RWPE2 (cell line): ENCODE results near the gene KIRREL3.

ENCODE experiments used
- ATAC-seq: fragments of 200-7000 bp; cut with Tn5 transposase; 3 replicates; pipeline ENCODE4 v1.9.1; 2021; ENCODE audit warnings: low read depth
- DNase-seq: peaks from one replicate; pipeline ENCODE4 v3.0.0-alpha.2; 2020; ENCODE audit warnings: low spot score
- H3K27ac ChIP-seq: fragments of 450-650 bp; 2 replicates; pipeline ENCODE4 v1.5.1; 2017; ENCODE audit warnings: mild to moderate bottlenecking; ENCODE audit not compliant: poor library complexity, severe bottlenecking
- H3K27me3 ChIP-seq: fragments of 250-450 bp; sonication (Bioruptor Pico); 2 replicates; pipeline ENCODE4 v1.5.1; 2021; ENCODE audit warnings: mild to moderate bottlenecking, moderate library complexity; ENCODE audit not compliant: insufficient read depth, poor library complexity, severe bottlenecking
- H3K36me3 ChIP-seq: fragments of 250-450 bp; sonication (Bioruptor Pico); 2 replicates; pipeline ENCODE4 v1.5.1; 2020; ENCODE audit warnings: low read depth, mild to moderate bottlenecking, moderate library complexity
- H3K4me1 ChIP-seq: fragments of 250-450 bp; sonication (Bioruptor Pico); 2 replicates; pipeline ENCODE4 v1.5.1; 2021; ENCODE audit warnings: mild to moderate bottlenecking, moderate library complexity; ENCODE audit not compliant: insufficient read depth, poor library complexity, severe bottlenecking
- H3K4me3 ChIP-seq: fragments of 250-450 bp; sonication (Bioruptor Pico); 2 replicates; pipeline ENCODE4 v1.5.1; 2021; ENCODE audit warnings: mild to moderate bottlenecking, moderate library complexity; ENCODE audit not compliant: severe bottlenecking
- H3K9me3 ChIP-seq: fragments of 250-450 bp; sonication (Bioruptor Pico); 2 replicates; pipeline ENCODE4 v1.5.1; 2021; ENCODE audit warnings: mild to moderate bottlenecking, moderate library complexity; ENCODE audit not compliant: severe bottlenecking
- CTCF ChIP-seq: fragments of 450-650 bp; IDR thresholded peaks from one replicate; pipeline ENCODE4 v1.5.1; 2017; ENCODE audit warnings: mild to moderate bottlenecking, moderate library complexity; ENCODE audit not compliant: poor library complexity, severe bottlenecking

The KIRREL3 gene

GRCh38 chr11:126518071-126518971 is 482.2 kb downstream of the KIRREL3 start:
- no peaks in the 10 kb centered on the region for H3K36me3 ChIP-seq
- H3K4me1 ChIP-seq, result no peaks in the 10 kb centered on the region
- no peaks in the 10 kb centered on the region for H3K9me3 ChIP-seq
- ATAC-seq (no peak), DNase-seq (no peak)
- H3K4me3 ChIP-seq, result no peak overlapping the region
- no peak for TF ChIP-seq CTCF
- no peak overlapping the region for H3K27ac ChIP-seq
- no peaks in the 10 kb centered on the region for H3K27me3 ChIP-seq

- no peaks in the 10 kb centered on the region for H3K36me3 ChIP-seq
- no peak for DNase-seq
- H3K27me3 ChIP-seq, result no peaks in the 10 kb centered on the region
- TF ChIP-seq CTCF, result no peak
- no peaks in the 10 kb centered on the region for H3K9me3 ChIP-seq
- no peak overlapping the region for H3K4me3 ChIP-seq
- no peaks in the 10 kb centered on the region for H3K4me1 ChIP-seq
- no peak for ATAC-seq
- H3K27ac ChIP-seq, result no peak overlapping the region
These were observed 485.1 kb downstream of the KIRREL3 start for GRCh38 chr11:126515501-126515900.

- no peak overlapping the region for H3K4me3 ChIP-seq
- no peak for TF ChIP-seq CTCF
- no peaks in the 10 kb centered on the region for H3K27me3 ChIP-seq
- no peaks in the 10 kb centered on the region for H3K4me1 ChIP-seq
- ATAC-seq (no peak), DNase-seq (no peak)
- no peak overlapping the region for H3K27ac ChIP-seq
- H3K36me3 ChIP-seq, result no peaks in the 10 kb centered on the region
- no peaks in the 10 kb centered on the region for H3K9me3 ChIP-seq
These were observed 486.4 kb downstream of the KIRREL3 start for GRCh38 chr11:126514061-126514693.

- H3K4me1 ChIP-seq, result no peaks in the 10 kb centered on the region
- H3K27me3 ChIP-seq, result no peaks in the 10 kb centered on the region
These were observed 487.5 kb downstream of the KIRREL3 start for GRCh38 chr11:126512741-126513715.

More at GRCh38 chr11:126512741-126513715, 487.5 kb downstream of the KIRREL3 start:
- DNase-seq (no peak), ATAC-seq (no peak)
- no peaks in the 10 kb centered on the region for H3K9me3 ChIP-seq
- H3K27ac ChIP-seq, result no peak overlapping the region
- no peak overlapping the region for H3K4me3 ChIP-seq
- H3K36me3 ChIP-seq, result no peaks in the 10 kb centered on the region
- no peak for TF ChIP-seq CTCF
